Testis (tissue), 2 donors: ENCODE data around the gene PCCB.

ENCODE experiments used
- CTCF ChIP-seq, 3 experiments: fragments of 450-650 bp in 2 of 3; fragments of 200-600 bp in 1 of 3; sonication (generic) in 1 of 3; IDR thresholded peaks; one replicate each; pipeline ENCODE4 v1.5.1; 2016 to 2019; ENCODE audit warnings: antibody characterized with exemption in 3 of 3, mild to moderate bottlenecking in 2 of 3, moderate library complexity in 1 of 3
- POLR2A ChIP-seq: fragments of 450-650 bp; IDR thresholded peaks from one replicate; pipeline ENCODE4 v1.6.1; 2017; ENCODE audit warnings: antibody characterized with exemption, mild to moderate bottlenecking, moderate library complexity

- TF ChIP-seq CTCF (IDR thresholded peaks at IDR 0.05) (no peak), POLR2A (no peak)
Observed at GRCh38 chr3:136249091-136249490, 1.0 kb upstream of the PCCB start.
